H9 (cell line): ENCODE results near the gene BPIFB3. TPM values are rescaled to one million over a fixed set of nuclear protein-coding genes. Genes with fewer than 3 reads are reported as not detected.

Source experiments
- DNase-seq: peaks from one replicate; pipeline ENCODE4 v3.0.0-alpha.2; 2017
- H2AFZ ChIP-seq: one replicate; pipeline ENCODE4 v1.6.1; 2013; ENCODE audit warnings: mild to moderate bottlenecking, low read length, control low read depth, moderate library complexity
- H2AK5ac ChIP-seq: 2 replicates; pipeline ENCODE4 v1.6.1; 2013; ENCODE audit warnings: low read length, control low read depth, mixed read lengths; ENCODE audit not compliant: insufficient read length
- H2BK120ac ChIP-seq: one replicate; pipeline ENCODE4 v1.6.1; 2013; ENCODE audit warnings: low read depth, mild to moderate bottlenecking, low read length, control low read depth, inconsistent platforms; ENCODE audit not compliant: poor library complexity, severe bottlenecking
- H2BK12ac ChIP-seq: 2 replicates; pipeline ENCODE4 v1.6.1; 2013; ENCODE audit warnings: low read length, control low read depth, mixed read lengths, low read depth; ENCODE audit not compliant: insufficient read length
- H2BK15ac ChIP-seq: 2 replicates; pipeline ENCODE4 v1.6.1; 2013; ENCODE audit warnings: low read depth, low read length, control low read depth
- H2BK20ac ChIP-seq: one replicate; pipeline ENCODE4 v1.6.1; 2013; ENCODE audit warnings: low read depth, mild to moderate bottlenecking, low read length, control low read depth, inconsistent platforms; ENCODE audit not compliant: poor library complexity, severe bottlenecking
- H2BK5ac ChIP-seq: 2 replicates; pipeline ENCODE4 v1.6.1; 2013; ENCODE audit warnings: low read length, control low read depth, mixed read lengths; ENCODE audit not compliant: insufficient read length
- H3K14ac ChIP-seq: 2 replicates; pipeline ENCODE4 v1.6.1; 2013; ENCODE audit warnings: low read length, control low read depth; ENCODE audit not compliant: insufficient read depth
- H3K18ac ChIP-seq: 2 replicates; pipeline ENCODE4 v1.6.1; 2013; ENCODE audit warnings: low read depth, mild to moderate bottlenecking, mixed read lengths, low read length, control low read depth; ENCODE audit not compliant: insufficient read length
- H3K23ac ChIP-seq: 2 replicates; pipeline ENCODE4 v1.6.1; 2013; ENCODE audit warnings: low read length, control low read depth, mixed read lengths, low read depth; ENCODE audit not compliant: insufficient read length
- H3K23me2 ChIP-seq: 2 replicates; pipeline ENCODE4 v1.6.1; 2013; ENCODE audit warnings: low read depth, mild to moderate bottlenecking, mixed read lengths, low read length, control low read depth; ENCODE audit not compliant: insufficient read length, poor library complexity, severe bottlenecking
- H3K27ac ChIP-seq: 2 replicates; pipeline ENCODE4 v1.5.1; 2013; ENCODE audit warnings: low read length, control low read depth, mixed read lengths, low read depth; ENCODE audit not compliant: insufficient read length
- H3K27me3 ChIP-seq: 2 replicates; pipeline ENCODE4 v1.6.1; 2013; ENCODE audit warnings: low read length, control low read depth, inconsistent platforms; ENCODE audit not compliant: insufficient read depth
- H3K4ac ChIP-seq: 2 replicates; pipeline ENCODE4 v1.6.1; 2013; ENCODE audit warnings: low read depth, mild to moderate bottlenecking, control low read depth, inconsistent platforms, low read length, moderate library complexity
- H3K4me1 ChIP-seq: 2 replicates; pipeline ENCODE4 v1.6.1; 2013; ENCODE audit warnings: low read length, control low read depth, inconsistent platforms; ENCODE audit not compliant: insufficient read depth
- H3K4me2 ChIP-seq: 2 replicates; pipeline ENCODE4 v1.6.1; 2013; ENCODE audit warnings: low read length, control low read depth, mixed read lengths; ENCODE audit not compliant: insufficient read length, insufficient read depth
- H3K56ac ChIP-seq: 2 replicates; pipeline ENCODE4 v1.6.1; 2013; ENCODE audit warnings: low read depth, mild to moderate bottlenecking, mixed read lengths, low read length, control low read depth; ENCODE audit not compliant: insufficient read length
- H3K79me1 ChIP-seq: 2 replicates; pipeline ENCODE4 v1.6.1; 2013; ENCODE audit warnings: low read depth, mild to moderate bottlenecking, moderate library complexity, low read length, control low read depth, inconsistent platforms; ENCODE audit not compliant: insufficient read depth, poor library complexity, severe bottlenecking
- H3K79me2 ChIP-seq: 2 replicates; pipeline ENCODE4 v1.6.1; 2013; ENCODE audit warnings: low read length, control low read depth, inconsistent platforms; ENCODE audit not compliant: insufficient read depth
- H3K9ac ChIP-seq: 2 replicates; pipeline ENCODE4 v1.6.1; 2013; ENCODE audit warnings: low read length, control low read depth, mixed read lengths; ENCODE audit not compliant: insufficient read length; ENCODE audit errors: extremely low read depth
- H3K9me3 ChIP-seq: one replicate; pipeline ENCODE4 v1.6.1; 2013; ENCODE audit warnings: low read depth, low read length, inconsistent platforms; ENCODE audit not compliant: control insufficient read depth
- H3T11ph ChIP-seq: one replicate; pipeline ENCODE4 v1.6.1; 2013; ENCODE audit warnings: mild to moderate bottlenecking, low read length, control low read depth, inconsistent platforms
- H4K20me1 ChIP-seq: one replicate; pipeline ENCODE4 v1.6.1; 2013; ENCODE audit not compliant: control insufficient read depth, insufficient read length, insufficient read depth
- H4K5ac ChIP-seq: 2 replicates; pipeline ENCODE4 v1.6.1; 2013; ENCODE audit warnings: low read depth, mild to moderate bottlenecking, mixed read lengths, low read length, control low read depth; ENCODE audit not compliant: insufficient read length
- H4K8ac ChIP-seq: replicated peaks from 2 replicates; pipeline ENCODE4 v1.6.1; 2013; ENCODE audit warnings: low read length, control low read depth, mixed read lengths, low read depth; ENCODE audit not compliant: insufficient read length
- H4K91ac ChIP-seq: 2 replicates; pipeline ENCODE4 v1.6.1; 2013; ENCODE audit warnings: low read depth, mild to moderate bottlenecking, moderate library complexity, mixed read lengths, low read length, control low read depth; ENCODE audit not compliant: insufficient read length
- H3K27ac Mint-ChIP-seq, 3 experiments: 2 replicates in 2 of 3; 3 replicates in 1 of 3; pipeline ENCODE4 v1.8.0; 2020 to 2021; ENCODE audit warnings: mixed read lengths in 3 of 3, mild to moderate bottlenecking in 1 of 3, moderate library complexity in 1 of 3
- H3K27me3 Mint-ChIP-seq: 2 replicates; pipeline ENCODE4 v1.8.0; 2021; ENCODE audit warnings: low read depth, mild to moderate bottlenecking, moderate library complexity, mixed read lengths
- H3K36me3 Mint-ChIP-seq, 3 experiments: 2 replicates in 2 of 3; 3 replicates in 1 of 3; pipeline ENCODE4 v1.8.0; 2020 to 2021; ENCODE audit warnings: low read depth in 3 of 3, mixed read lengths in 3 of 3; ENCODE audit not compliant: insufficient read depth in 1 of 3
- H3K4me1 Mint-ChIP-seq, 2 experiments: 2 replicates each; pipeline ENCODE4 v1.8.0; 2020; ENCODE audit warnings: mixed read lengths in 2 of 2
- H3K4me3 Mint-ChIP-seq, 2 experiments: 2 replicates in 1 of 2; 3 replicates in 1 of 2; pipeline ENCODE4 v1.8.0; 2020 to 2021; ENCODE audit warnings: mild to moderate bottlenecking in 2 of 2, mixed read lengths in 2 of 2, moderate library complexity in 1 of 2
- H3K9me3 Mint-ChIP-seq, 2 experiments: 2 replicates in 1 of 2; 3 replicates in 1 of 2; pipeline ENCODE4 v1.8.0; 2020; ENCODE audit warnings: mild to moderate bottlenecking in 2 of 2, mixed read lengths in 2 of 2, moderate library complexity in 1 of 2
- CTCF ChIP-seq: fragments of 200-600 bp; sonication (generic); conservative IDR thresholded peaks from 3 replicates; pipeline ENCODE4 v1.8.0; 2021; ENCODE audit warnings: antibody characterized with exemption, mild to moderate bottlenecking
- WGBS: extraction: QIAGEN DNeasy Blood & Tissue Kit; methylation state at CpG from one replicate; pipeline ENCODE4 v1.1.7; 2013; ENCODE audit warnings: missing lambda C conversion rate, low lambda C conversion rate, mixed read lengths; ENCODE audit not compliant: insufficient read length; ENCODE audit errors: extremely low coverage; 5-methylcytosine and 5-hydroxymethylcytosine counted together
- total RNA-seq: library from RNA; stranded (reverse); gene quantifications from 2 replicates; pipeline ENCODE4 v1.2.1, GENCODE V29; 2021

BPIFB3 gene
- total RNA-seq, 1 experiment from 2014 or later: not detected

- peaks cover 5% of the 10 kb centered on the region for H3K9me3 ChIP-seq
- no peak overlapping the region for H4K5ac ChIP-seq
- TF ChIP-seq CTCF: no peak
- H3K4ac ChIP-seq: no peak overlapping the region
- no peak overlapping the region for H3K23ac ChIP-seq
- H3T11ph ChIP-seq: no peak overlapping the region
- H2BK20ac ChIP-seq: no peak overlapping the region
- H3K14ac ChIP-seq: no peak overlapping the region
- H3K27ac Mint-ChIP-seq: no peak overlapping the region
- no peaks in the 10 kb centered on the region for H3K4me1 ChIP-seq
- H3K27ac ChIP-seq: no peak overlapping the region
- H2AFZ ChIP-seq: no peak overlapping the region
- H2BK12ac ChIP-seq: no peak overlapping the region
- no peak overlapping the region for H2AK5ac ChIP-seq
- no peak overlapping the region for H3K9ac ChIP-seq
- H3K4me2 ChIP-seq: no peak overlapping the region
- no peaks in the 10 kb centered on the region for H4K20me1 ChIP-seq
- H2BK15ac ChIP-seq: no peak overlapping the region
- no peaks in the 10 kb centered on the region; a peak in 1 of 4 replicates for H3K4me1 Mint-ChIP-seq
- peaks cover 0 to 9% (median 9%) of the 10 kb centered on the region in 3 experiments; a peak in 4 of 7 replicates for H3K36me3 Mint-ChIP-seq
- peaks cover 14 to 19% of the 10 kb centered on the region in 2 experiments for H3K9me3 Mint-ChIP-seq
- no peaks in the 10 kb centered on the region for H3K23me2 ChIP-seq
- no peaks in the 10 kb centered on the region for H3K79me1 ChIP-seq
- H3K27me3 ChIP-seq: no peaks in the 10 kb centered on the region
- H4K91ac ChIP-seq: no peak overlapping the region
- no peak overlapping the region for H4K8ac ChIP-seq
- no peak overlapping the region for H2BK120ac ChIP-seq
- H3K27me3 Mint-ChIP-seq: peaks cover 5% of the 10 kb centered on the region
- no CpG with 5 or more reads among the region's 3 CpGs for WGBS
- H2BK5ac ChIP-seq: no peak overlapping the region
- no peak overlapping the region for H3K56ac ChIP-seq
- H3K79me2 ChIP-seq: no peaks in the 10 kb centered on the region
- no peak overlapping the region for H3K4me3 Mint-ChIP-seq
- DNase-seq: no peak
- H3K18ac ChIP-seq: no peak overlapping the region
Measured at GRCh38 chr20:33046412-33046811, 7.3 kb upstream of the BPIFB3 start.
